Measurements from ENCODE around the gene MCTP1.

MCTP1 gene

DNA sequence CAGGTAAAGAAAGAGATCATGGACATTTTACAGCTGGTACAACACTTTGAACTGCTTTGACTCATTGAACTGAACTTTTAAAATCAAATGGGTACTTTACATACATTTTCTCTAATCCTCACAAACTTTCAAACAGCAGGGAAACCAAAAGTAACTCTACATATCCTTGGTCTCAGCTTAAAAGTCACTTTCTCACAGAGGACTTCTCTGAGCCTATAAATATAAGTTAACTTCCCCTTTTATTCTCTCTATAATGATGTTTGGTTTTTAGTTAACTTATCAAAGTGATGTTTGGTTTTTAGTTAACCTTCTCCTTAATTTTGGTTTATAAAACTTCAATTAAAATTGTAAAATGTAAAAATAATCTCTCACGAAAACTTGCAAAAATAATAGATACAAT is 209.8 kb downstream of the MCTP1 start:
- no peak overlapping the region for H3K4me3 ChIP-seq (ENCODE audit: low read depth, low read length)
- in situ Hi-C loops (cut with HindIII; ENCODE audit: low pct_ligation_motif_present, low sequenced_read_pairs): no loop called here
- no peaks in the 10 kb centered on the region for H3K27me3 ChIP-seq (replicated peaks)

DNA sequence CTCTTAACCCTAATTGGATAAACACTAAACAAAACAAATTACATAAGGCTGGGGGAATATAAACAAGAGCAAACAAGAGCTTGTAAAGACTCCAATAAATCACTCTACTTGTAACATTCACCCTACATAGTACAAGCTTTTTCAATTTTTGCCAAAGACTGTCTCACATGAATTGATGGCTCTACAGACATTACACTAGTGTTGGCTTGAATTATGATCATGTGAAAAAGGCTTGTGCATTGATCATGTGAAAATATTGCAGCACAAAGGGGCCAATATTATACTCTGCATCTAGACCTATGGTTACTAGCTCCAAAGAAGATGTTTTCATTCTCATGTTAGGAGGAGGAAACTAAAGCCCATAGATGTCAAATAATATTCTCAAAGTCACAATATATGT is 212.6 kb downstream of the MCTP1 start:
- in situ Hi-C loops (cut with HindIII; ENCODE audit: low pct_ligation_motif_present, low sequenced_read_pairs): no loop called here
- H3K36me3 ChIP-seq (replicated peaks): no peaks in the 10 kb centered on the region
- no peak overlapping the region for H3K4me3 ChIP-seq (ENCODE audit: low read depth, low read length)
- no peak for DNase-seq
- no peak for TF ChIP-seq CTCF (IDR thresholded peaks at IDR 0.05; ENCODE audit: low read depth, low read length, missing control alignments)
- no peaks in the 10 kb centered on the region for H3K27me3 ChIP-seq (replicated peaks)
- H3K27ac ChIP-seq: no peak overlapping the region

More for the DNA sequence above, 209.8 kb downstream of the MCTP1 start:
- no peak for TF ChIP-seq CTCF (IDR thresholded peaks at IDR 0.05; ENCODE audit: low read depth, low read length, missing control alignments)
- no peaks in the 10 kb centered on the region for H3K36me3 ChIP-seq (replicated peaks)
- H3K27ac ChIP-seq: no peak overlapping the region
- no peak for DNase-seq

GRCh38 chr5:95070866-95071265 is 214.0 kb downstream of the MCTP1 start:
- H3K36me3 ChIP-seq (replicated peaks): no peaks in the 10 kb centered on the region
- H3K4me3 ChIP-seq (ENCODE audit: low read depth, low read length): no peak overlapping the region
- no peak for DNase-seq
- no peaks in the 10 kb centered on the region for H3K27me3 ChIP-seq (replicated peaks)
- in situ Hi-C loops (cut with HindIII; ENCODE audit: low pct_ligation_motif_present, low sequenced_read_pairs): no loop called here
- H3K27ac ChIP-seq: no peak overlapping the region
- no peak for TF ChIP-seq CTCF (IDR thresholded peaks at IDR 0.05; ENCODE audit: low read depth, low read length, missing control alignments)

DNA sequence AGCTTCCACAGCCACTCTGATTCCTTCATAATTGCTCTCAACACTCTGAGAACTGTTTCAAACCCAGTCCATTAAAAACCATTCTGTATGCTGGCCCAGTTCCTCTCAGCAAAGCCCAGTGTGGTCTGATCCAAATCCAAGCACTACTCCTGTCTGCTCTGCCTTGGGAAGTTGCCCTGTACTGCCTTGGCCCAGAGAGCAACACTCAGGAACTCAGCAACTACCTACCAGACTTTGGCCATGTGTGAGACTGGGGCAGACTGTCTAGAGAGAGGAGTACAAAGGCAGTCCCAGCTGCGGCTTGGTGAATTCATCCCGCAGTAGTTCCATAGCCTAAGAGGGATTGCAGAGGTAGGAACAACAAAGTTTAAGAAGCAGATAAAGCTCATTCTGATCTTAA is 214.4 kb downstream of the MCTP1 start:
- in situ Hi-C loops (cut with HindIII; ENCODE audit: low pct_ligation_motif_present, low sequenced_read_pairs): no loop called here
- H3K27ac ChIP-seq: no peak overlapping the region

DNA sequence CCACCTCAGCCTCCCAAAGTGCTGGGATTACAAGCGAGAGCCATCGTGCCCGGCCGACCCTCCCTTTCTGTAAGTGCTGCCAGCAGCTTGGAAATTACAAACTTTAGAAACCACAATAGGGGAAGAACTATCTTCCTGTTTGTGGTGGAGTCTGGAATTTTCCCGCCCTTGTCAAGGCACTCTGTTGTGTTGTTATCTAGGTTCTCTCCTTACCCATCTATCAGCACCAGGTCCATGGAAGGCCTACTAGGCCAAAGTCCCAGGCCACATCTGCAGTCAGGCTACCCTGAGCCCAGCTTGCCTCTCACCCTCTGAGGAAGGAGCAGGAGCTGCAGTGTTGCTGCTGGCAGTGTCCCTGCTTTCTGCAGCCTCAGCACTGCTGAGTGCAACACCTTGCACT is 214.9 kb downstream of the MCTP1 start:
- H3K4me3 ChIP-seq (ENCODE audit: low read depth, low read length): no peak overlapping the region
- in situ Hi-C loops (cut with HindIII; ENCODE audit: low pct_ligation_motif_present, low sequenced_read_pairs): no loop called here
- no peak for DNase-seq
- H3K27me3 ChIP-seq (replicated peaks): no peaks in the 10 kb centered on the region
- H3K27ac ChIP-seq: no peak overlapping the region
- no peak for TF ChIP-seq CTCF (IDR thresholded peaks at IDR 0.05; ENCODE audit: low read depth, low read length, missing control alignments)
- no peaks in the 10 kb centered on the region for H3K36me3 ChIP-seq (replicated peaks)

More for the DNA sequence above, 214.4 kb downstream of the MCTP1 start:
- Histone ChIP-seq H3K27me3 (replicated peaks) (no peaks in the 10 kb centered on the region), H3K36me3 (replicated peaks) (no peaks in the 10 kb centered on the region), H3K4me3 (ENCODE audit: low read depth, low read length) (no peak overlapping the region)
- TF ChIP-seq CTCF (IDR thresholded peaks at IDR 0.05; ENCODE audit: low read depth, low read length, missing control alignments): no peak
- no peak for DNase-seq

GRCh38 chr5:95069021-95069420 is 215.9 kb downstream of the MCTP1 start:
- Histone ChIP-seq H3K36me3 (replicated peaks) (no peaks in the 10 kb centered on the region), H3K27ac (no peak overlapping the region), H3K4me3 (ENCODE audit: low read depth, low read length) (no peak overlapping the region), H3K27me3 (replicated peaks) (no peaks in the 10 kb centered on the region)
- no peak for DNase-seq
- in situ Hi-C loops (cut with HindIII; ENCODE audit: low pct_ligation_motif_present, low sequenced_read_pairs): no loop called here
- TF ChIP-seq CTCF (IDR thresholded peaks at IDR 0.05; ENCODE audit: low read depth, low read length, missing control alignments): no peak

All from brain microvascular endothelial cell (primary cell).